ENCODE results near the gene ILK. TPM values are rescaled to one million over a fixed set of nuclear protein-coding genes. Genes with fewer than 3 reads are reported as not detected.
A peak's percentile ranks its signal among the peaks of the same experiment; 100 is the strongest.

Gene ILK
- total and polyA plus RNA-seq, 3 donors from 2014 or later = 79.1 to 122 (median 109) TPM

- Histone ChIP-seq H3K9me3 (no peaks in the 10 kb centered on the region), H3K4me3 (peak overlapping the region; percentile 95), H3K27ac (no peak overlapping the region), H3K27me3 (no peaks in the 10 kb centered on the region), H3K36me3 (ENCODE audit: low read depth, missing control alignments) (no peaks in the 10 kb centered on the region), H3K4me1 (peaks cover 35% of the 10 kb centered on the region)
- no peak for TF ChIP-seq POLR2A (IDR thresholded peaks at IDR 0.05)
- TF ChIP-seq CTCF (IDR thresholded peaks at IDR 0.05) = no peak
- DNase-seq = no peak
- intact Hi-C loops (cut with DNase I; ENCODE audit: low total_unique reads) = no loop called here
- 51 to 52% methylated on average over 7 of the region's 7 CpGs for WGBS, 2 donors
These were observed 1.3 kb upstream of the ILK start for GRCh38 chr11:6602096-6602940.

DNA sequence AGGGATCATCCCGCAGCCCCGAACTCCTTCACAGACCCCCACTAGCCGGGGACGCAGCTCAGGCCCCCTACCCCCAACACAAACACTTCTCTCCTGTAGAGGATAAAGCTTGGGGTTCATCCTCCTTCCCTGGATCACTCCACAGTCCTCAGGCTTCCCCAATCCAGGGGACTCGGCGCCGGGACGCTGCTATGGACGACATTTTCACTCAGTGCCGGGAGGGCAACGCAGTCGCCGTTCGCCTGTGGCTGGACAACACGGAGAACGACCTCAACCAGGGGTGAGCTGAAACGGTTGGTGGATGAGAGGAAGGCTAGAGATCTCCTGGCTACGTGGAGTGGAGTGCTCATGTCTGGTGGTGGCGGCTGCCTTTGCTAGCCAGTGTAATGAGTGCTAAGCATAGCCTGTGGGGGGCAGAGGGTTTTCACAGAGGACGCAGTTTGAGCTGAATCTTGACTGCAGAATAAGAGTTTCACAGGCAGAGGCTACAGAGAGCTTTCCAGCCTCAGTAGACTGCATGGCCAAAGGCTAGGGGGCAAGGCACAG, 580 bp downstream of the ILK start:
- intact Hi-C loops (cut with DNase I; ENCODE audit: low total_unique reads) = no loop called here
- H3K4me1 ChIP-seq = peaks cover 41% of the 10 kb centered on the region
- no peaks in the 10 kb centered on the region for H3K27me3 ChIP-seq
- H3K9me3 ChIP-seq = no peaks in the 10 kb centered on the region
- peak overlapping the region; percentile 95 for H3K4me3 ChIP-seq
- DNase-seq = peak; percentile 72
- H3K27ac ChIP-seq = peak overlapping the region; percentile 90
- H3K36me3 ChIP-seq (ENCODE audit: low read depth, missing control alignments) = no peaks in the 10 kb centered on the region
- no peak for TF ChIP-seq POLR2A (IDR thresholded peaks at IDR 0.05)
- TF ChIP-seq CTCF (IDR thresholded peaks at IDR 0.05) = no peak
- WGBS, 2 donors = 1% methylated on average over 17 to 20 of the region's 20 CpGs

- H3K4me3 ChIP-seq = peak overlapping the region; percentile 95
- H3K27ac ChIP-seq = peak overlapping the region; percentile 90
- 8 to 13% methylated on average over 3 of the region's 3 CpGs for WGBS, 2 donors
- TF ChIP-seq POLR2A (IDR thresholded peaks at IDR 0.05) (no peak), CTCF (IDR thresholded peaks at IDR 0.05) (no peak)
- DNase-seq = no peak
- intact Hi-C loops (cut with DNase I; ENCODE audit: low total_unique reads) = no loop called here
- H3K27me3 ChIP-seq = no peaks in the 10 kb centered on the region
- H3K36me3 ChIP-seq (ENCODE audit: low read depth, missing control alignments) = no peaks in the 10 kb centered on the region
- H3K9me3 ChIP-seq = no peaks in the 10 kb centered on the region
- H3K4me1 ChIP-seq = peaks cover 41% of the 10 kb centered on the region
These were observed 1.2 kb downstream of the ILK start for GRCh38 chr11:6604790-6605189.

- TF ChIP-seq POLR2A (IDR thresholded peaks at IDR 0.05) (peak; percentile 70), CTCF (IDR thresholded peaks at IDR 0.05) (no peak)
- peak; percentile 95 for DNase-seq
- H3K36me3 ChIP-seq (ENCODE audit: low read depth, missing control alignments) = no peaks in the 10 kb centered on the region
- H3K27me3 ChIP-seq = no peaks in the 10 kb centered on the region
- H3K9me3 ChIP-seq = no peaks in the 10 kb centered on the region
- no peak overlapping the region for H3K4me3 ChIP-seq
- WGBS, 2 donors = 30% methylated on average over 11 of the region's 11 CpGs
- peak overlapping the region; percentile 85 to 90 for H3K27ac ChIP-seq
- H3K4me1 ChIP-seq = peaks cover 41% of the 10 kb centered on the region
- intact Hi-C loops (cut with DNase I; ENCODE audit: low total_unique reads) = no loop called here
These were observed 3.1 kb downstream of the ILK start for GRCh38 chr11:6606471-6607189.

Data from testis (tissue), 3 donors.